Measurements from ENCODE around the gene DDB1.

DNA sequence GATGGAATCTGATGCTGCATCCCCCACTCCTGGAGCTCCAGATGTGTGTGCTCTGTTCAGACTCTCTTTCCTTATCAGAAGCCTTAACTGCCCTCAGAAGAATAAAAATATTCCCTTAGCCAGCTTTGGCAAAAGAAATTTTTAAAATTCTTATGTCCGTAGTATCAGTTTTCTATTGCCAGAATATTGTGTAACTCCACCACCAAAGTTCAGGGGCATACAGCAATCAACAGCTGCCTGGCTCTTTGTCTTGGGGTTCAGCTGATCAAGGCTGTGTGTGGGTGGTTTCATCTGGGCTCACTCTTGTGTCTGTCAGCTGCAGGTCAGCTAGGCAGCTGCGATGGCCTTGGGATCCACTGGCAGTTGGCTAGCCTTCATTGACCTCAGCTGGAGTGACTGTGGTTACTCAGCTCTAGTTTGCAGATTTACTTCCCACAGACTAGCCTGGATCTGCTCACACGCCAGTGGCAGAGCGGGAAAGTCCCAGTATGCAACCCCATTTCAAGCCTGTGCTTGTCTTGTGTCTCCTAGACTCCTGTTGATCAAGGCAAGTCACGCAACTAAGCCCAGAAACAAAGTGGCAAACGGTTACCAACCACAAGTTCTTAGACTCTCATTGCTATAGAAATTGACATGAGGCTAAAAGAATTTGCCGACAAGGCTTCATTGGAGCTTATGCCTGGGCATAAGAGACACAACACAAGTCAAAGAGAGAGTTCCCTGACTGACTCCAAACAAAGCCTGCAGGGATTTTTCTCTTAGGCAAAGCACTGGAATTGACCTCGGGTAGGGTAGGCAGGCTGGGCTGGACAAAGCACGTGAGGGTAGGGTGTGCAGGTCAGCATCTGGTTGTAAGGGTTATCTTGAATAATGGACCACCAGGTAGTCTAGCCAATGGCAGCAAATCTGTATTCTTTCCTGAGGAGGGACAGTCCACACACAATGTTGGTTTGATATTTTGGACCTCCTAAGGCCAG, 36.8 kb upstream of the DDB1 start:
- TF ChIP-seq POLR2A (IDR thresholded peaks at IDR 0.05) (no peak), EP300 (IDR thresholded peaks at IDR 0.05) (no peak)
- TF ChIP-seq, protein P1, sequence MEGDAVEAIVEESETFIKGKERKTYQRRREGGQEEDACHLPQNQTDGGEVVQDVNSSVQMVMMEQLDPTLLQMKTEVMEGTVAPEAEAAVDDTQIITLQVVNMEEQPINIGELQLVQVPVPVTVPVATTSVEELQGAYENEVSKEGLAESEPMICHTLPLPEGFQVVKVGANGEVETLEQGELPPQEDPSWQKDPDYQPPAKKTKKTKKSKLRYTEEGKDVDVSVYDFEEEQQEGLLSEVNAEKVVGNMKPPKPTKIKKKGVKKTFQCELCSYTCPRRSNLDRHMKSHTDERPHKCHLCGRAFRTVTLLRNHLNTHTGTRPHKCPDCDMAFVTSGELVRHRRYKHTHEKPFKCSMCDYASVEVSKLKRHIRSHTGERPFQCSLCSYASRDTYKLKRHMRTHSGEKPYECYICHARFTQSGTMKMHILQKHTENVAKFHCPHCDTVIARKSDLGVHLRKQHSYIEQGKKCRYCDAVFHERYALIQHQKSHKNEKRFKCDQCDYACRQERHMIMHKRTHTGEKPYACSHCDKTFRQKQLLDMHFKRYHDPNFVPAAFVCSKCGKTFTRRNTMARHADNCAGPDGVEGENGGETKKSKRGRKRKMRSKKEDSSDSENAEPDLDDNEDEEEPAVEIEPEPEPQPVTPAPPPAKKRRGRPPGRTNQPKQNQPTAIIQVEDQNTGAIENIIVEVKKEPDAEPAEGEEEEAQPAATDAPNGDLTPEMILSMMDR (IDR thresholded peaks at IDR 0.05): no peak

All from gastroesophageal sphincter (tissue), 3 donors.